ENCODE measurements around the gene SOX3.

GRCh38 chrX:140521393-140521792, 16.5 kb upstream of the SOX3 start:
- TF ChIP-seq, protein P1, sequence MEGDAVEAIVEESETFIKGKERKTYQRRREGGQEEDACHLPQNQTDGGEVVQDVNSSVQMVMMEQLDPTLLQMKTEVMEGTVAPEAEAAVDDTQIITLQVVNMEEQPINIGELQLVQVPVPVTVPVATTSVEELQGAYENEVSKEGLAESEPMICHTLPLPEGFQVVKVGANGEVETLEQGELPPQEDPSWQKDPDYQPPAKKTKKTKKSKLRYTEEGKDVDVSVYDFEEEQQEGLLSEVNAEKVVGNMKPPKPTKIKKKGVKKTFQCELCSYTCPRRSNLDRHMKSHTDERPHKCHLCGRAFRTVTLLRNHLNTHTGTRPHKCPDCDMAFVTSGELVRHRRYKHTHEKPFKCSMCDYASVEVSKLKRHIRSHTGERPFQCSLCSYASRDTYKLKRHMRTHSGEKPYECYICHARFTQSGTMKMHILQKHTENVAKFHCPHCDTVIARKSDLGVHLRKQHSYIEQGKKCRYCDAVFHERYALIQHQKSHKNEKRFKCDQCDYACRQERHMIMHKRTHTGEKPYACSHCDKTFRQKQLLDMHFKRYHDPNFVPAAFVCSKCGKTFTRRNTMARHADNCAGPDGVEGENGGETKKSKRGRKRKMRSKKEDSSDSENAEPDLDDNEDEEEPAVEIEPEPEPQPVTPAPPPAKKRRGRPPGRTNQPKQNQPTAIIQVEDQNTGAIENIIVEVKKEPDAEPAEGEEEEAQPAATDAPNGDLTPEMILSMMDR (conservative IDR thresholded peaks at IDR 0.05), result no peak
- no peak for TF ChIP-seq EZH2 (IDR thresholded peaks at IDR 0.05; ENCODE audit: low read depth)

Measured in PC-9 (cell line).